ENCODE data around the gene ADGRL3. TPM values are rescaled to one million over a fixed set of nuclear protein-coding genes. Genes with fewer than 3 reads are reported as not detected.
"Not testable (repeated sequence)": the region's sequence is repeated elsewhere in the genome, so short reads cannot be mapped to it uniquely, and the experiment has no call there.

ADGRL3 gene
- total and polyA plus RNA-seq, 5 donors = 0.52 to 3.8 (median 3.2) TPM

GRCh38 chr4:61759245-61759644 is 559.1 kb downstream of the ADGRL3 start:
- ATAC-seq; H3K9me3 ChIP-seq (ENCODE audit: control insufficient read depth, low read length); intact Hi-C loops (cut with DNase I); H3K4me1 ChIP-seq (ENCODE audit: control insufficient read depth, insufficient read depth, low read length); DNase-seq; H3K27ac ChIP-seq (ENCODE audit: low read length); H3K27me3 ChIP-seq (ENCODE audit: control insufficient read depth, insufficient read depth); H3K4me3 ChIP-seq (ENCODE audit: low read length): not testable (repeated sequence)
- WGBS = 93% methylated on average over 6 of the region's 7 CpGs

- H3K27me3 ChIP-seq (ENCODE audit: control insufficient read depth, insufficient read depth); H3K4me3 ChIP-seq (ENCODE audit: low read length); DNase-seq; intact Hi-C loops (cut with DNase I); H3K4me1 ChIP-seq (ENCODE audit: control insufficient read depth, insufficient read depth, low read length); H3K27ac ChIP-seq (ENCODE audit: low read length); ATAC-seq; H3K9me3 ChIP-seq (ENCODE audit: control insufficient read depth, low read length): not testable (repeated sequence)
- 95% methylated on average over 4 of the region's 4 CpGs for WGBS
Observed at GRCh38 chr4:61759885-61760284, 559.8 kb downstream of the ADGRL3 start.

- H3K4me3 ChIP-seq (ENCODE audit: low read length) = no peak overlapping the region
- intact Hi-C loops (cut with DNase I) = no loop called here
- H3K27ac ChIP-seq (ENCODE audit: low read length) = no peak overlapping the region
- WGBS = 92% methylated on average over 2 of the region's 2 CpGs
- no peaks in the 10 kb centered on the region for H3K9me3 ChIP-seq (ENCODE audit: control insufficient read depth, low read length)
- H3K4me1 ChIP-seq (ENCODE audit: control insufficient read depth, insufficient read depth, low read length) = no peaks in the 10 kb centered on the region
- DNase-seq (no peak), ATAC-seq (no peak)
- H3K27me3 ChIP-seq (ENCODE audit: control insufficient read depth, insufficient read depth) = no peaks in the 10 kb centered on the region
Observed at GRCh38 chr4:61760820-61761219, 560.7 kb downstream of the ADGRL3 start.

GRCh38 chr4:61762722-61763627 is 562.8 kb downstream of the ADGRL3 start:
- DNase-seq = no peak
- WGBS = 91% methylated on average over 5 of the region's 5 CpGs
- intact Hi-C loops (cut with DNase I) = no loop called here

GRCh38 chr4:61763682-61764081 is 563.6 kb downstream of the ADGRL3 start:
- intact Hi-C loops (cut with DNase I) = no loop called here
- Histone ChIP-seq H3K27ac (ENCODE audit: low read length) (no peak overlapping the region), H3K9me3 (ENCODE audit: control insufficient read depth, low read length) (no peaks in the 10 kb centered on the region), H3K4me3 (ENCODE audit: low read length) (no peak overlapping the region), H3K4me1 (ENCODE audit: control insufficient read depth, insufficient read depth, low read length) (no peaks in the 10 kb centered on the region), H3K27me3 (ENCODE audit: control insufficient read depth, insufficient read depth) (no peaks in the 10 kb centered on the region)
- ATAC-seq (no peak), DNase-seq (no peak)

More at GRCh38 chr4:61762722-61763627, 562.8 kb downstream of the ADGRL3 start:
- Histone ChIP-seq H3K27ac (ENCODE audit: low read length) (no peak overlapping the region), H3K27me3 (ENCODE audit: control insufficient read depth, insufficient read depth) (no peaks in the 10 kb centered on the region), H3K4me1 (ENCODE audit: control insufficient read depth, insufficient read depth, low read length) (no peaks in the 10 kb centered on the region), H3K9me3 (ENCODE audit: control insufficient read depth, low read length) (no peaks in the 10 kb centered on the region), H3K4me3 (ENCODE audit: low read length) (no peak overlapping the region)
- ATAC-seq = no peak

- intact Hi-C loops (cut with DNase I); H3K4me1 ChIP-seq (ENCODE audit: control insufficient read depth, insufficient read depth, low read length); DNase-seq; H3K27me3 ChIP-seq (ENCODE audit: control insufficient read depth, insufficient read depth); H3K9me3 ChIP-seq (ENCODE audit: control insufficient read depth, low read length); H3K4me3 ChIP-seq (ENCODE audit: low read length); ATAC-seq; H3K27ac ChIP-seq (ENCODE audit: low read length): not testable (repeated sequence)
- 90% methylated on average over 9 of the region's 9 CpGs for WGBS
Observed at GRCh38 chr4:61764090-61764489, 564.0 kb downstream of the ADGRL3 start.

GRCh38 chr4:61769444-61770167 is 569.5 kb downstream of the ADGRL3 start:
- ATAC-seq; H3K27ac ChIP-seq (ENCODE audit: low read length); H3K4me1 ChIP-seq (ENCODE audit: control insufficient read depth, insufficient read depth, low read length); H3K9me3 ChIP-seq (ENCODE audit: control insufficient read depth, low read length); intact Hi-C loops (cut with DNase I); H3K4me3 ChIP-seq (ENCODE audit: low read length); H3K27me3 ChIP-seq (ENCODE audit: control insufficient read depth, insufficient read depth); DNase-seq: not testable (repeated sequence)
- WGBS = 84% methylated on average over 11 of the region's 14 CpGs

GRCh38 chr4:61770456-61770855 is 570.3 kb downstream of the ADGRL3 start:
- intact Hi-C loops (cut with DNase I) = no loop called here
- no peak for DNase-seq
- no peak for ATAC-seq
- WGBS = 88% methylated on average over 1 of the region's 1 CpG
- Histone ChIP-seq H3K27ac (ENCODE audit: low read length) (no peak overlapping the region), H3K9me3 (ENCODE audit: control insufficient read depth, low read length) (no peaks in the 10 kb centered on the region), H3K4me1 (ENCODE audit: control insufficient read depth, insufficient read depth, low read length) (no peaks in the 10 kb centered on the region), H3K27me3 (ENCODE audit: control insufficient read depth, insufficient read depth) (no peaks in the 10 kb centered on the region), H3K4me3 (ENCODE audit: low read length) (no peak overlapping the region)

- intact Hi-C loops (cut with DNase I) = no loop called here
- Histone ChIP-seq H3K9me3 (ENCODE audit: control insufficient read depth, low read length) (no peaks in the 10 kb centered on the region), H3K4me1 (ENCODE audit: control insufficient read depth, insufficient read depth, low read length) (no peaks in the 10 kb centered on the region), H3K27me3 (ENCODE audit: control insufficient read depth, insufficient read depth) (no peaks in the 10 kb centered on the region), H3K27ac (ENCODE audit: low read length) (no peak overlapping the region), H3K4me3 (ENCODE audit: low read length) (no peak overlapping the region)
- DNase-seq (no peak), ATAC-seq (no peak)
- WGBS = 88% methylated on average over 1 of the region's 1 CpG
Observed at GRCh38 chr4:61771056-61771455, 570.9 kb downstream of the ADGRL3 start.

GRCh38 chr4:61772126-61772525 is 572.0 kb downstream of the ADGRL3 start:
- Histone ChIP-seq H3K4me1 (ENCODE audit: control insufficient read depth, insufficient read depth, low read length) (no peaks in the 10 kb centered on the region), H3K27ac (ENCODE audit: low read length) (no peak overlapping the region), H3K27me3 (ENCODE audit: control insufficient read depth, insufficient read depth) (no peaks in the 10 kb centered on the region), H3K9me3 (ENCODE audit: control insufficient read depth, low read length) (no peaks in the 10 kb centered on the region), H3K4me3 (ENCODE audit: low read length) (no peak overlapping the region)
- DNase-seq (no peak), ATAC-seq (no peak)
- intact Hi-C loops (cut with DNase I) = no loop called here
- WGBS = 58% methylated on average over 1 of the region's 1 CpG

- ATAC-seq (no peak), DNase-seq (no peak)
- Histone ChIP-seq H3K27ac (ENCODE audit: low read length) (no peak overlapping the region), H3K4me3 (ENCODE audit: low read length) (no peak overlapping the region), H3K27me3 (ENCODE audit: control insufficient read depth, insufficient read depth) (no peaks in the 10 kb centered on the region), H3K9me3 (ENCODE audit: control insufficient read depth, low read length) (no peaks in the 10 kb centered on the region), H3K4me1 (ENCODE audit: control insufficient read depth, insufficient read depth, low read length) (no peaks in the 10 kb centered on the region)
- intact Hi-C loops (cut with DNase I) = no loop called here
- 69% methylated on average over 7 of the region's 7 CpGs for WGBS
Observed at GRCh38 chr4:61773655-61774245, 573.6 kb downstream of the ADGRL3 start.

Measured in right cardiac atrium (tissue), 5 donors.